Panc1 (cell line): Measurements from ENCODE around the gene LTF.

ENCODE experiments used
- CTCF ChIP-seq: fragments of 450-650 bp; IDR thresholded peaks from 2 replicates; pipeline ENCODE4 v1.5.1; 2017; ENCODE audit warnings: mild to moderate bottlenecking
- POLR2AphosphoS5 ChIP-seq: IDR thresholded peaks from 2 replicates; pipeline ENCODE4 v1.6.1; 2012; ENCODE audit warnings: mild to moderate bottlenecking, low read depth, low read length, moderate library complexity
- REST ChIP-seq, 2 experiments: IDR thresholded peaks; 2 replicates each; pipeline ENCODE4 v1.6.1; 2011 to 2012; ENCODE audit warnings: low read depth in 2 of 2, control low read depth in 1 of 2, low read length in 1 of 2, mild to moderate bottlenecking in 1 of 2, moderate library complexity in 1 of 2; ENCODE audit not compliant: insufficient read depth in 1 of 2
- TCF7L2 ChIP-seq: IDR thresholded peaks from 2 replicates; pipeline ENCODE4 v1.6.1; 2011; ENCODE audit warnings: mild to moderate bottlenecking, low read depth, low read length, inconsistent platforms

DNA sequence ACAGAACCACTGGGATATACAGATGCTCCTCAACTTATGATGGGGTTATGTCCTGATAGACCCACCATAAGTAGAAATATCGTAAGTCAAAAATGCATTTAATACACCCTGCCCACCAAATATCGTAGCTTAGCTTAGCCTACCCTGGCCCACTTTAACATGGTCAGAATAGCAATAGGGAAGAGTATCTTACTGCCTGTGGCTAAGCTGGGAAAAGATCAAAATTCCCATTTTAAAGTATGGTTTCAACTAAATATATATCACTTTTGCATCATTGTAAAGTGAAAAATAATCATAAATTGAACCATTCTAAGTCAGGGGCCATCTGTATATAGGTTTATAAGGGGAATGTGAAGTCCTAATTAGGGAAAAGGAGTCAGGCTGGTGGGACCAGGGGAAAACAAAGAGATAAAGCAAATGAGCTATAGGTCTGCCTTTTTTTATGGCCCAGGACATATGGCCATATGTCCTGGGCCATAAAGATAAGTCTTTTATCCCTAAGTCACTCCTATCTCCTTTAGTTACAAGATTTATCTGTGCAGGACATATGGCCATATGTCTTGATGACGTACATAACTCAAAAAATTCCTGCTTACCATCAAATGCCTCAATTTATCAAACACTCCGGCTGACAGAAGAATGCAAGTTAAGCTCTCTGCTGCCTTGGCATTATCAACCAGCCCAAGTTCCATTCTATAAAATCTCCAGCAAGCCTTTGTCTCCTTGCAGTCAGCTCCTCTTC lies 44.3 kb upstream of the LTF start:
- TF ChIP-seq CTCF (no peak), POLR2AphosphoS5 (no peak), TCF7L2 (no peak), REST (IDR thresholded peaks at IDR 0.05; ENCODE audit: insufficient read depth in 1 of 2, low read depth in 2 of 2, low read length in 1 of 2) (no peak)
